ENCODE results near the gene FNTB. TPM values are rescaled to one million over a fixed set of nuclear protein-coding genes. Genes with fewer than 3 reads are reported as not detected.

The FNTB gene
- total RNA-seq, 1 donor from 2014 or later = 19.9 TPM

DNA sequence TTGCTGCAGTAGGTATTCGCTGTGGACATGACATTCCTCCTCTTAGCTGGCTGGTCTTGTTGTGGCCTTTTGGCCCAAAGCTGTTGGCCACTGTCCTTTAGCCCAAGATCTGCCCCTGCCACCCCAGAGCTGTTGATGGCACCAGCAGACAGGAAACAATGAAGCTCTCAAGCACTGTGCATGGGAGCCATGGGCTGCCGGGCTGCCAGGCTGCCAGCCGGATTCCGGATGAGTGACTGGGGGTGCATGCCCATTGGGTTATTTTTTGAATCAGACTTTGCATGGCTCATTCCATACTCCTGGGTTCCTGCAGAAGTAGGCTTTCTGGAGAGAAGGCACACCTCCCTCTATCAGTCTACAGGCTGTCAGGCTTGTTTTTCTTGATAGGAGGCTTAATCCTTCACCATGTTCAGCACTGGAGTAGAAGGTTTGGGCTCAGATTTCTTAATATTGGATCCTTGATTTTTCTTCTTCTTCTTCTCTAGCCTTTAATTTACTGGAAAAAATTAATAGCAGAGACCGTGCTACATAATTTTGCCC lies 83.2 kb downstream of the FNTB start:
- Mint-ChIP-seq H3K27me3 (ENCODE audit: low read depth, unreplicated experiment) (no peaks in the 10 kb centered on the region), H3K27ac (ENCODE audit: unreplicated experiment) (no peak overlapping the region), H3K4me1 (ENCODE audit: low read depth, unreplicated experiment) (peaks cover 2% of the 10 kb centered on the region), H3K9me3 (ENCODE audit: unreplicated experiment) (no peaks in the 10 kb centered on the region), H3K36me3 (ENCODE audit: low read depth, unreplicated experiment) (peaks cover 30% of the 10 kb centered on the region), H3K4me3 (ENCODE audit: unreplicated experiment) (no peak overlapping the region)
- DNase-seq (ENCODE audit: low read depth) (no peak), FAIRE-seq (no peak)
- TF ChIP-seq, protein P1, sequence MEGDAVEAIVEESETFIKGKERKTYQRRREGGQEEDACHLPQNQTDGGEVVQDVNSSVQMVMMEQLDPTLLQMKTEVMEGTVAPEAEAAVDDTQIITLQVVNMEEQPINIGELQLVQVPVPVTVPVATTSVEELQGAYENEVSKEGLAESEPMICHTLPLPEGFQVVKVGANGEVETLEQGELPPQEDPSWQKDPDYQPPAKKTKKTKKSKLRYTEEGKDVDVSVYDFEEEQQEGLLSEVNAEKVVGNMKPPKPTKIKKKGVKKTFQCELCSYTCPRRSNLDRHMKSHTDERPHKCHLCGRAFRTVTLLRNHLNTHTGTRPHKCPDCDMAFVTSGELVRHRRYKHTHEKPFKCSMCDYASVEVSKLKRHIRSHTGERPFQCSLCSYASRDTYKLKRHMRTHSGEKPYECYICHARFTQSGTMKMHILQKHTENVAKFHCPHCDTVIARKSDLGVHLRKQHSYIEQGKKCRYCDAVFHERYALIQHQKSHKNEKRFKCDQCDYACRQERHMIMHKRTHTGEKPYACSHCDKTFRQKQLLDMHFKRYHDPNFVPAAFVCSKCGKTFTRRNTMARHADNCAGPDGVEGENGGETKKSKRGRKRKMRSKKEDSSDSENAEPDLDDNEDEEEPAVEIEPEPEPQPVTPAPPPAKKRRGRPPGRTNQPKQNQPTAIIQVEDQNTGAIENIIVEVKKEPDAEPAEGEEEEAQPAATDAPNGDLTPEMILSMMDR (IDR thresholded peaks at IDR 0.05; ENCODE audit: insufficient read depth, low read depth, low read length) = no peak
- TF ChIP-seq EZH2 (IDR thresholded peaks at IDR 0.05; ENCODE audit: insufficient read depth, low read length) = no peak
- no peaks in the 10 kb centered on the region for H3K27me3 ChIP-seq (ENCODE audit: insufficient read depth, low read length)
- H3K36me3 ChIP-seq (ENCODE audit: insufficient read depth, low read length) = peaks cover 10% of the 10 kb centered on the region
- H3K9me3 ChIP-seq (ENCODE audit: insufficient read depth, low read depth, low read length) = no peaks in the 10 kb centered on the region
- H3K4me1 ChIP-seq (ENCODE audit: insufficient read depth, low read length) = no peaks in the 10 kb centered on the region
- no peak overlapping the region for H2AFZ ChIP-seq (ENCODE audit: low read depth, low read length)
- H4K20me1 ChIP-seq (ENCODE audit: insufficient read depth, low read length) = peaks cover 41% of the 10 kb centered on the region
- no peak overlapping the region for H3K27ac ChIP-seq (ENCODE audit: low read depth, low read length)
- no peak overlapping the region for H3K9ac ChIP-seq (ENCODE audit: low read length)
- no peak overlapping the region for H3K4me3 ChIP-seq (ENCODE audit: insufficient read depth, low read depth, low read length)
- H3K79me2 ChIP-seq (ENCODE audit: insufficient read depth, low read length) = no peaks in the 10 kb centered on the region
- H3K4me2 ChIP-seq (ENCODE audit: low read length) = no peak overlapping the region

DNA sequence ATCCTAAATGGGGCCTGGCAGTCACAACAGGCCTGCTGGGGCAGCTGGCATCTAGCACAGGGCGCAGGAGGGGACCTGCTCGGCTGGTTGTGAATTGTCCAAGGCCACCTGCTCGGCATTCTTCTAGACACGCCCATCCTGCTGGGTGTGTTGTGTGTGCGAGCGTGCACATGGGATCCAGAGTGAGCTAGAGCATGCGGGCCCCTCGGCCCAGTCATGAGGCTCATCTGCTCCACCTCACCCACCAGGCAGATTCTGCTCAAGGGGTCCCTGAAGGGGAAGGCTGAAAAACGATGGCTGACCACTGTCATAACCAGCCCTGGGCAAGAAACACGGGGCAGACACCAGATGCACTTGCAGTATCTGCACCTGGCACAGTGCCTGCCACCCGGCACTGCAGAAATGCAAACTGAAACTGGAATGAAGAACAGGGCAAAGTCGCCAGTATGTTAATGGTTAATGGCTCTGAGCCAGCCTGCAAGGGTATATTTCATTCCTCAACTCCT lies 83.8 kb downstream of the FNTB start:
- Histone ChIP-seq H3K9ac (ENCODE audit: low read length) (no peak overlapping the region), H3K4me3 (ENCODE audit: insufficient read depth, low read depth, low read length) (no peak overlapping the region), H3K79me2 (ENCODE audit: insufficient read depth, low read length) (no peaks in the 10 kb centered on the region), H3K36me3 (ENCODE audit: insufficient read depth, low read length) (peaks cover 12% of the 10 kb centered on the region), H3K4me1 (ENCODE audit: insufficient read depth, low read length) (no peaks in the 10 kb centered on the region), H3K4me2 (ENCODE audit: low read length) (no peak overlapping the region), H2AFZ (ENCODE audit: low read depth, low read length) (no peak overlapping the region), H3K9me3 (ENCODE audit: insufficient read depth, low read depth, low read length) (no peaks in the 10 kb centered on the region), H3K27ac (ENCODE audit: low read depth, low read length) (no peak overlapping the region), H3K27me3 (ENCODE audit: insufficient read depth, low read length) (no peaks in the 10 kb centered on the region), H4K20me1 (ENCODE audit: insufficient read depth, low read length) (peaks cover 41% of the 10 kb centered on the region)
- DNase-seq (ENCODE audit: low read depth) (no peak), FAIRE-seq (no peak)
- H3K36me3 Mint-ChIP-seq (ENCODE audit: low read depth, unreplicated experiment) = peaks cover 29% of the 10 kb centered on the region
- no peak for TF ChIP-seq EZH2 (IDR thresholded peaks at IDR 0.05; ENCODE audit: insufficient read depth, low read length)
- TF ChIP-seq, protein P1 (IDR thresholded peaks at IDR 0.05; ENCODE audit: insufficient read depth, low read depth, low read length) = no peak
- peaks cover 2% of the 10 kb centered on the region for H3K4me1 Mint-ChIP-seq (ENCODE audit: low read depth, unreplicated experiment)
- H3K27ac Mint-ChIP-seq (ENCODE audit: unreplicated experiment) = no peak overlapping the region
- H3K4me3 Mint-ChIP-seq (ENCODE audit: unreplicated experiment) = no peak overlapping the region
- no peaks in the 10 kb centered on the region for H3K27me3 Mint-ChIP-seq (ENCODE audit: low read depth, unreplicated experiment)
- H3K9me3 Mint-ChIP-seq (ENCODE audit: unreplicated experiment) = no peaks in the 10 kb centered on the region

DNA sequence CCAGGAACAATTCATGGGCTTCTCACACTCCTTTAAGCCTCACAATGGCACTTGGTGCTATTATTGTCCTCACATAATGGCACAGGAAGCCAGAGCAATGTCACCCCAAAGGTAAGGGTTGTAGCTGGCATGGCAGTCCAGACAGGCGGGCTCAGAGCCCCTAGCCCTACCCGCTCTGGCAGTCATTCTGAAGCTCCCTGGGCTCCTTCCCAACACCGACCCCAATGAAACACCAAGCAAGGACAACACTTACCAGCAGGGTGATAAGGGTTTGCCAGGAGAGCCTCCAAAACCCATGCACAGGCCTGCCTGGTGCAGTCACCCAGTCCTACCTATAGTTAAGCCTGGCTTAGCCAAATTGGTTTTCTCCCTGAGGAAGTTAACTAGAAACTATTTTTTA lies 84.8 kb downstream of the FNTB start:
- H3K27ac Mint-ChIP-seq (ENCODE audit: unreplicated experiment) = no peak overlapping the region
- Histone ChIP-seq H3K36me3 (ENCODE audit: insufficient read depth, low read length) (peaks cover 15% of the 10 kb centered on the region), H3K9me3 (ENCODE audit: insufficient read depth, low read depth, low read length) (no peaks in the 10 kb centered on the region), H2AFZ (ENCODE audit: low read depth, low read length) (no peak overlapping the region), H3K4me3 (ENCODE audit: insufficient read depth, low read depth, low read length) (no peak overlapping the region), H3K4me2 (ENCODE audit: low read length) (no peak overlapping the region), H3K27ac (ENCODE audit: low read depth, low read length) (no peak overlapping the region), H3K27me3 (ENCODE audit: insufficient read depth, low read length) (no peaks in the 10 kb centered on the region), H3K4me1 (ENCODE audit: insufficient read depth, low read length) (no peaks in the 10 kb centered on the region), H3K79me2 (ENCODE audit: insufficient read depth, low read length) (no peaks in the 10 kb centered on the region), H4K20me1 (ENCODE audit: insufficient read depth, low read length) (peaks cover 44% of the 10 kb centered on the region), H3K9ac (ENCODE audit: low read length) (no peak overlapping the region)
- DNase-seq (ENCODE audit: low read depth) (no peak), FAIRE-seq (no peak)
- H3K36me3 Mint-ChIP-seq (ENCODE audit: low read depth, unreplicated experiment) = peaks cover 34% of the 10 kb centered on the region
- no peak for TF ChIP-seq EZH2 (IDR thresholded peaks at IDR 0.05; ENCODE audit: insufficient read depth, low read length)
- TF ChIP-seq, protein P1 (IDR thresholded peaks at IDR 0.05; ENCODE audit: insufficient read depth, low read depth, low read length) = no peak
- H3K4me1 Mint-ChIP-seq (ENCODE audit: low read depth, unreplicated experiment) = peaks cover 2% of the 10 kb centered on the region
- H3K9me3 Mint-ChIP-seq (ENCODE audit: unreplicated experiment) = no peaks in the 10 kb centered on the region
- no peak overlapping the region for H3K4me3 Mint-ChIP-seq (ENCODE audit: unreplicated experiment)
- no peaks in the 10 kb centered on the region for H3K27me3 Mint-ChIP-seq (ENCODE audit: low read depth, unreplicated experiment)

All from astrocyte (in vitro differentiated cells and primary cell).